OCI-M2 (cell line): Measurements from ENCODE around the gene SERPINB12.

Experiments
- DNase-seq: peaks from one replicate; lab custom pipeline; 2025; ENCODE audit not compliant: unreplicated experiment; lab: John Stamatoyannopoulos, UW

SERPINB12 gene

DNA sequence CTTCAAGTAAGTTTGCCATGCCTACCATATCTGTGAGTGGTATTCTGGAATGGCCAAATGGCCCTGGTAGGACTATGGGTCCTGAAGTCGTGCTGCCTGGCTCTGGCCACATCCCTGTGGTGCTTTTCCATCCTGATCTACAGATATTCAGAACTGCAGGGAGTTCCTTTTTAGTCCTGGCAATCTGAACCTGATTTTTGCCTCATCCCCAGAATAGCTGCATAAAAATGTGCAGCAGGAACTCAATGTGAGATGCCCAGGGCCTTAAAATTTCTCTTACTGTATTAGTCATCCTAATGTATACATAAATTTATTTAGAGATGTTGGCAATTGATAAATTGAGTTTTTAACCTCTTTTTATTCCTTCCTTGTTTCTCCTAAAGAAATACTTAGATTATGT, 50.3 kb downstream of the SERPINB12 start:
- no peak for DNase-seq

DNA sequence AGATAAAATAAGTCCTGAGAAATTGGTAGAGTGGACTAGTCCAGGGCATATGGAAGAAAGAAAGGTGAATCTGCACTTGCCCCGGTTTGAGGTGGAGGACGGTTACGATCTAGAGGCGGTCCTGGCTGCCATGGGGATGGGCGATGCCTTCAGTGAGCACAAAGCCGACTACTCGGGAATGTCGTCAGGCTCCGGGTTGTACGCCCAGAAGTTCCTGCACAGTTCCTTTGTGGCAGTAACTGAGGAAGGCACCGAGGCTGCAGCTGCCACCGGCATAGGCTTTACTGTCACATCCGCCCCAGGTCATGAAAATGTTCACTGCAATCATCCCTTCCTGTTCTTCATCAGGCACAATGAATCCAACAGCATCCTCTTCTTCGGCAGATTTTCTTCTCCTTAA, 54.8 kb downstream of the SERPINB12 start:
- no peak for DNase-seq

DNA sequence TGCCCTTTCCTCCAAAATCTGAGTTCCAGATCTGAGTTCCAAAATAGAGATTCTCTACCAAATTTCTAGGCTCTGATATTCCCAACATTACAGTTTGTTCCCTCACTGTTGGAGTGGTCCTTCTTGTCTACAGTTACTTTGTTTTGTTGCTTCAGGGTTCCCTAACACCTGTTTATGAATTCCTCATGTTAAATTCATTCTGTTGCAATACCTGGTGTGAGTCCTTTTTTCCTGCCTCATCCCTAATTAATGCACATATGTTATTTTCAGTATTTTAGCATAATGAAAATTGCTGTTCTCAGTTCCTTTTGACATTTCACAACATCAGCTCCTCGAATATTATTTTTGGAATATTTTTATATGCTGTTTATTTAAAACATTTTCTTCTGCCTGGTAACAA, 61.2 kb downstream of the SERPINB12 start:
- no peak for DNase-seq

DNA sequence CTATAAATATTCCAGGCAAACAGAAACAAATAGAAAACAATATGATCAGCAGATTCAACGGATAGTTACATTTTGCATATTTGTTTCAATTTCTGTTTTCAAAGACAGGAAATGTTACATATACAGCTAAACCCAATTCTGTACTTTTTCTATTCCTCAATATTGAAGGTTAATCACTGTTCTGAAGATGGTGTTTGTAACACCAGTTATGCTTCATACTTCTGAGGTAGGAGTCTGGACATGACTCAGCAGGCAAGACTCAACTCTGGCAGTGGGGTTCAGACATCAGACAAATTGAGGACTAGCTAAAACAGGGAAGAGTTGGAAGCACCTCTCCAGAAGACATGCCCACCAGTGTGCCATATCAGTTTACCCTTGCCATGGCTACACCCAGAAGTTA, 61.6 kb downstream of the SERPINB12 start:
- no peak for DNase-seq

DNA sequence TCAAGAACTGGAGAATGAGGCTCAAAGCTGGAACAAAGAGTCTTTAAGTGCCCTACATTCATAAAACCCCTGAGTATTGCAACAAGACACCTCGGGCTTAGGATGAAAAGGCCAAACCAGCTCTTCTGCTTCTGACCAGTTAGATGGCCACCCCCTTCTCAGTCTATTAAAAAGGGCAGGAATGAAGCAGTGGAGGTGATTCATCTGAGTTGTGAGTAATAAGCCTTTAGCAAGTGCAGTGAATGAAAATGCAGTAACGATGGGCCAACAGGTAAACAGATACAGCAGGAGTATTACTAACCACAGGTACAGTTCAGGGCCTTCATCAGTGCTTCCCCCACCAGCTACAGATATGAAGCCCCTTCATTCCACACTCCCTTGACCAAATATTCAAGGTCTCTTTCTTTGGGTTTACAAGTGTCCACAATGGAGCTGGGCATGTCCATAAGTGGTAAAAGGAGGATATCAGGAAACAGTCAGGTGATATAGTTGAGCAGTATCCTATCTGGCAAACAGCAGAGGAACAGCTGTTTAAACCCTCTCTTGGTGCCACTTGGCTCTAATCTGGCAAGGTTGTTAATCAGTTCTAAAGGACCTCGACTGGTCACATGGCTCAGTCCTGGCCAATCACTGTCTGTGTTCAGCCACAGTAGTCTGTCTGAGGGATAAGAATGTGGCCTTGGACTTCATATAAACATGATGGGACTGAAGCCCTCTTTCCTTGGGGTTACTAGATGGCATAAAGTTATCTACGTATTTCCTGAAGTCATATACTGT, 62.8 kb downstream of the SERPINB12 start:
- no peak for DNase-seq

DNA sequence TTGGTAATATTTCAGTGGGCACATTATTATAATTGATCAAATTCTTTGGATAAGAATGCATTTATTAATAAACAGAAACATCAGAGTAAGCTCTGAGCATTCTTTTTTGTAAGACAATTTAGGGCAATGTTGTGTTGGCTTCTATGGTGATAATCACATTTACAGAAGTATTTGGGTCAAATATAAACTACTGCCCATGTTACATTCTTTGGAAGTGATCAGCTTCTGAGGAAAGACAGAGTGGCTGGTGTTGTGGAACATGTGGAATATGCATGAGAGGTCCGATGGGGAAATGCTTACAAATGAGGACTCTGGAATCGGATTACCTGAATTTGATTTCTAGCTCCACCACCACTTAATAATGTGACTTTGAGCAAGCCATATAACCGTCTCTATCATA, 64.4 kb downstream of the SERPINB12 start:
- DNase-seq, result no peak

DNA sequence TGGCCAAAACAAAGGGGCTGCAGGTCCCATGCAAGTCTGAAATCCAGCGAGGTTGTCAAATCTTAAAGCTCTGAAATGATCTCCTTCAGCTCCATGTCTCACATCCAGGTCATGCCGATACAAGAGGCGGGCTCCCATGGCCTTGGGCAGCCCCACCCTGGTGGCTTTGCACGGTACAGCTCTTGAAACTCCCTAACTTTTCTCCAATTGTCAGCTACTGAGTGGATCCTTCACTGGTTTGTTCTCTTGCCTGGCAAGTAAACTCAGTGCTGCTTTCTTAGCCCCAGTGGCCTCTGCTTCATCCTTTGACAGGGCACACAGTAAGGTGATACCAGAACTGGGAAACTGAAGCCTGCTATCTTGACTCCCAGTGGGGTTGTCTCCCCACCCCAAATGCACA, 71.3 kb downstream of the SERPINB12 start:
- no peak for DNase-seq

DNA sequence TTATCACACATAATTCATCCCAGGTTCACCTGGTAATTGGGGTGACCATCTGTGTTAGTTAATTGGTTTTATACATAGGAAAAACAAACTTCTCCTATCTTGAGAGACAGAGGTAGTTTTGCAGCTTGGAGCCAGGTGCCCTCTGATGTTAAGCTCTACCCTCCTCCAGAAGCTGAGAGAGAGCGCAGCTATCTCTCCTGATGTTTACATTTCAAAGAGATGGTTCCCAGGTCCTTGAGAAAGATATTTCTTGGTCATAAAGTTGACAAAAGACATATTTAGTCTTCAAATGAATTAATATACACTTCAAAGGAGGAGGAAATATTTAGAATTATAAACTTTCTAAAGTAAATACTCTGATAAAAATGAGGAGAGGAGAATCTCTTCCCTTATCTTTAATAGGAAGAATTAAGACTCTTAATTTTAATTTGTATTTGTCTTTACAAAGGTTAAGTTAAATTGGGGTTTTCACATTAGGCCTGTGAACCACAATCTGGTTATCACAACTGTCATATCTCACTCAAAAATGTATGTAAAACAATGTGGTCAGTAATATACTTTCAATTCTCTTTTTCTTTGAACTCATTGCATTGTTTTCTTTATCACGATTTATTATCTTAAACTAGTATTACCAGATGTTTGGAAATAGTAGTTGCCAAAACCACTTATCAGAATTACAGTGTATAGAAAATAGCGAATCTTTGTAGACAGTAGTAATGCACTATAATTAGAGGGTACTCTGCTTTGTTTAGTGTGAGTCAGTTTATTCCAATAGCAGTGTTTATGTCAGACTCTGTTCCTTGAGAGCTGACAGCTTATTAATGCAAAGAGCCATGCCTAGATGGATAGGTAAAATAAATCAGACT, 75.1 kb downstream of the SERPINB12 start:
- DNase-seq, result no peak

DNA sequence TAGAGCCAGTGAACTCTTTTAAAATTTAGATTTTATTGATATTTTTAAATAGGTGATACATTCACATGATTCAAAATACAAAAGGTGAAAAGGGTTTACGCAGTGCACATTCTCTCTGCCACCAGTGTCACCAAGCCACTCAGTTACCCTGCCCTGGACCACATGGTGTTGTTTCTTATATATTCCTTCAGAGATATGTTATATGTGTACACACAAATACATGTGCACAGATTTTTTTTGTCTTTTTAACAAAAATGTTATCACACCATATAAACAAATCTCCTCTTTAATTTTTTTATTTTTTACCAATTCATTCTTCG, 75.7 kb downstream of the SERPINB12 start:
- no peak for DNase-seq
